Measurements from ENCODE around the gene COL16A1. TPM values are rescaled to one million over a fixed set of nuclear protein-coding genes. Genes with fewer than 3 reads are reported as not detected.

The COL16A1 gene
- total RNA-seq, 1 donor, result 86.4 TPM

DNA sequence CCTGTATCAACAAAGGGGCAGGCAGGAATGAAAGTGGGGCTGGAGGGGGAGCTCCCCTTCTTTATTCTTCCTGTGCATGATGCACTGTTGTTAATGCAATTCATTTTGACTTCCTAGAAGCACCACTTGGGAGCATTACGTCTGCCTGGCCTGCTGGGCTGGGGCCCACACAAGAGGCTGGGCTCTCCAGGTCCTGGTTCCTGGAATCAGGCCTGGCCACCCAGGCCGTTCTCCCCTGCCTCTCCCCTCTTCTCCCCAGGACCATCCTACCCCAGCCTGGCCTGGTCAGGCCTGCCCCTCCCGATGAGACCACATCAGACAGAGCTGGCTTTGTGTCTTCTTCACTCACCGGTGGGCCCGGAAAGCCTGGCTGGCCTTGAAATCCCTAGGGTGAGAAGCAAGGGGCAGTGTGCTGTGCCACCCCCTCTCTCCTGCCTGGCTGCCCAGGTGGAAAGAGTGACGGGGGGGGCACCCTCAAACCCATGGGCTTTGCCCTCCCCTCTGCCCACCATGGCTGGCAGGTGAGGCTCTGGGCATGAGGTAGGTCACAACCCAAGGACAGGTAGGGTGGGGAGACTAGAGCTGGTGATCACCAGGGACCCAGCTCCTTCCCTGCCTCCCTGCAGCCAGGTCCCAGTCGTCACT lies 38.5 kb downstream of the COL16A1 start:
- no peak for DNase-seq (ENCODE audit: low read depth)
- TF ChIP-seq, protein P1, sequence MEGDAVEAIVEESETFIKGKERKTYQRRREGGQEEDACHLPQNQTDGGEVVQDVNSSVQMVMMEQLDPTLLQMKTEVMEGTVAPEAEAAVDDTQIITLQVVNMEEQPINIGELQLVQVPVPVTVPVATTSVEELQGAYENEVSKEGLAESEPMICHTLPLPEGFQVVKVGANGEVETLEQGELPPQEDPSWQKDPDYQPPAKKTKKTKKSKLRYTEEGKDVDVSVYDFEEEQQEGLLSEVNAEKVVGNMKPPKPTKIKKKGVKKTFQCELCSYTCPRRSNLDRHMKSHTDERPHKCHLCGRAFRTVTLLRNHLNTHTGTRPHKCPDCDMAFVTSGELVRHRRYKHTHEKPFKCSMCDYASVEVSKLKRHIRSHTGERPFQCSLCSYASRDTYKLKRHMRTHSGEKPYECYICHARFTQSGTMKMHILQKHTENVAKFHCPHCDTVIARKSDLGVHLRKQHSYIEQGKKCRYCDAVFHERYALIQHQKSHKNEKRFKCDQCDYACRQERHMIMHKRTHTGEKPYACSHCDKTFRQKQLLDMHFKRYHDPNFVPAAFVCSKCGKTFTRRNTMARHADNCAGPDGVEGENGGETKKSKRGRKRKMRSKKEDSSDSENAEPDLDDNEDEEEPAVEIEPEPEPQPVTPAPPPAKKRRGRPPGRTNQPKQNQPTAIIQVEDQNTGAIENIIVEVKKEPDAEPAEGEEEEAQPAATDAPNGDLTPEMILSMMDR (IDR thresholded peaks at IDR 0.05; ENCODE audit: insufficient read depth, low read depth, low read length), result no peak
- no peak overlapping the region for H3K4me3 ChIP-seq (ENCODE audit: low read depth, low read length)

DNA sequence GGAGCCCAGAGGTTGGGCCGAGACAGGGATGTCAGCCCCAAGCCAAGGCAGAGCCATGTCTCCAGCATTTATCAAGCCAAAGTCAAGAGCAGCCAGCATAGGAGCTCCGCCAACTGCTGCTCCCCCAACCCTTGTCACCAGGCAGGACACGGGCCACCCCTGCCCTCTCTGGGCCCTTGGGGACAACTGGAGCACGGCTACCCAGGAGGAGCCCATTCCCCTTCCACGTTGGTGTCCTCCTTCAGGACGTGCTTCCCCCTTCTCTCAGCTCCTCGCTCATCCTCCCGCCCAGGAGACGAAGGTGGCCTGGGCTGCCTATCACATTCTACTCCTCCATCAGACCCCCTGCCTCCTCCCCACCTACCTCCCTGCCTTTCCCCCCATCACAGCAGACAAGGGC lies 39.3 kb downstream of the COL16A1 start:
- DNase-seq (ENCODE audit: low read depth), result no peak
- no peak overlapping the region for H3K4me3 ChIP-seq (ENCODE audit: low read depth, low read length)
- TF ChIP-seq, protein P1 (IDR thresholded peaks at IDR 0.05; ENCODE audit: insufficient read depth, low read depth, low read length), result no peak

GRCh38 chr1:31663622-31664452 lies 40.0 kb downstream of the COL16A1 start:
- TF ChIP-seq, protein P1 (IDR thresholded peaks at IDR 0.05; ENCODE audit: insufficient read depth, low read depth, low read length), result peak; percentile 91
- H3K4me3 ChIP-seq (ENCODE audit: low read depth, low read length), result no peak overlapping the region
- DNase-seq (ENCODE audit: low read depth), result peak; percentile 45

- no peak for DNase-seq (ENCODE audit: low read depth)
- no peak overlapping the region for H3K4me3 ChIP-seq (ENCODE audit: low read depth, low read length)
- TF ChIP-seq, protein P1 (IDR thresholded peaks at IDR 0.05; ENCODE audit: insufficient read depth, low read depth, low read length), result no peak
Observed at GRCh38 chr1:31662463-31662862, 41.4 kb downstream of the COL16A1 start.

DNA sequence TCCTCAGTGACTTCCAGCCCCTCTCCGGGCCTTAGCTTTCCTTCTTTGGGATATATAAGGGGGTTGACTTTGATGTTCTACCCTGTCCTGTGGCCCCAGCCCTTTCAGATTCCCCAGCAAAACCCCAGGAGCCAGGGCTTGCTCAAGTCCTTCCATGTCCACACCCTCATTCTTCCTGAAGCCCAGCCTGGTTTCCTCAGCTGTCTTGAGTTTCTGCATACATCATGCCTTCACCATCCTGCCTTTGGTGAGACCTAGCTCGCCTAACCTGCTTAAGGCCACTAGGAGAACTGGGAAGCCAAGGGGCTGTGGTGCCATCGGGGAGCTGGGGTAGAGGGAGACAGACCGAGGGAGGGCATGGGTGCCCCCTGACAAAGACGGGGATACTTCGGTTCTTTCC lies 42.0 kb downstream of the COL16A1 start:
- H3K4me3 ChIP-seq (ENCODE audit: low read depth, low read length), result no peak overlapping the region
- no peak for DNase-seq (ENCODE audit: low read depth)
- TF ChIP-seq, protein P1 (IDR thresholded peaks at IDR 0.05; ENCODE audit: insufficient read depth, low read depth, low read length), result no peak

DNA sequence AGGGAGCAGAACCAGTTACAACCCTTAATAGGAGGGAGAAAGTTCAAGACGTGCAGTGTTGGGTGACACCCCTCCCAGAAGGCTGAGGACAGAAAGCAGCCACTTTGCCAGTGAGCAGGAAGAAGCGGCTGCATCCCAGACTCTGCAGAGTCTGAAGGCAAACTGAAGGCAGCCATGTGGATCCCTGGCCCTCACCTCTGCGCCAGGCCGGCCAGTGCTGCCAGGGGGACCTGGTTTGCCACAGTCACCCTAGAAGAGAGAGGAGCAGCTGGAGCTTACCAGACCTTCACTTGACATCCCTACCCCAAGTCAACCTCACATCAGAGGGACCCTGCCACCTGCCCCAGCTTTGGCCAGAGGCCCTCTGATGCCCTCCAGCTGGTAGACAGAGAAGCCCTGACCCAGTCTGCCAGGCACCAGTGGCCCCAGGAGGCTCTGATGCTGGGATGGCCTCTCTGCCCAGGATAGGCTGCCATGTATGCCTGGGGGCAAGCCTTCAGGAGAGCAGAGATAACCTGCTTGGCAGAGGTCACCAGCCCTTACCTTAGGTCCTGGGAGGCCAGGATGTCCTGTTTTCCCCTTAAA lies 42.9 kb downstream of the COL16A1 start:
- TF ChIP-seq, protein P1 (IDR thresholded peaks at IDR 0.05; ENCODE audit: insufficient read depth, low read depth, low read length), result no peak
- no peak for DNase-seq (ENCODE audit: low read depth)
- no peak overlapping the region for H3K4me3 ChIP-seq (ENCODE audit: low read depth, low read length)

Measured in fibroblast of villous mesenchyme (primary cell).